Measurements from ENCODE around the gene KIR2DL1. TPM values are rescaled to one million over a fixed set of nuclear protein-coding genes. Genes with fewer than 3 reads are reported as not detected.
"Not testable (repeated sequence)": the region's sequence is repeated elsewhere in the genome, so short reads cannot be mapped to it uniquely, and the experiment has no call there.

Gene KIR2DL1
- total RNA-seq, 2 experiments from 2014 or later: not detected

- no peak overlapping the region for H3K4me3 Mint-ChIP-seq
- no peaks in the 10 kb centered on the region for H3K9me3 Mint-ChIP-seq (ENCODE audit: low read depth)
- no peaks in the 10 kb centered on the region for H3K36me3 Mint-ChIP-seq (ENCODE audit: low read depth)
- peaks cover 10% of the 10 kb centered on the region for H3K27me3 Mint-ChIP-seq
- no peak overlapping the region for H3K27ac Mint-ChIP-seq
- ChIA-PET CTCF (interaction anchor here (0.5 kb wide), 1 partner anchor 207 kb away, joined by 3 read pairs; no protein-coding TSS in a partner anchor), POLR2A (no interaction called here)
- H3K4me1 Mint-ChIP-seq: no peaks in the 10 kb centered on the region
- no peak for DNase-seq
- ATAC-seq: no peak
- intact Hi-C loops (cut with DNase I, micrococcal nuclease): no loop called here
These were observed 35.0 kb downstream of the KIR2DL1 start for GRCh38 chr19:54804571-54804970.

GRCh38 chr19:54805665-54806515 lies 36.3 kb downstream of the KIR2DL1 start:
- ChIA-PET POLR2A (no interaction called here), CTCF (no interaction called here)
- no peaks in the 10 kb centered on the region for H3K4me1 Mint-ChIP-seq
- H3K36me3 Mint-ChIP-seq (ENCODE audit: low read depth): no peaks in the 10 kb centered on the region
- H3K27ac Mint-ChIP-seq: no peak overlapping the region
- ATAC-seq (no peak), DNase-seq (no peak)
- peaks cover 18% of the 10 kb centered on the region for H3K27me3 Mint-ChIP-seq
- intact Hi-C loops (cut with DNase I, micrococcal nuclease): no loop called here
- no peak overlapping the region for H3K4me3 Mint-ChIP-seq
- no peaks in the 10 kb centered on the region for H3K9me3 Mint-ChIP-seq (ENCODE audit: low read depth)

GRCh38 chr19:54806516-54806838 lies 36.9 kb downstream of the KIR2DL1 start:
- ChIA-PET CTCF (no interaction called here), POLR2A (no interaction called here)
- ATAC-seq (no peak), DNase-seq (no peak)
- no peak overlapping the region for H3K4me3 Mint-ChIP-seq
- H3K36me3 Mint-ChIP-seq (ENCODE audit: low read depth): no peaks in the 10 kb centered on the region
- H3K27ac Mint-ChIP-seq: no peak overlapping the region
- H3K4me1 Mint-ChIP-seq: no peaks in the 10 kb centered on the region
- intact Hi-C loops (cut with DNase I, micrococcal nuclease): no loop called here
- H3K9me3 Mint-ChIP-seq (ENCODE audit: low read depth): no peaks in the 10 kb centered on the region
- H3K27me3 Mint-ChIP-seq: peaks cover 18% of the 10 kb centered on the region

GRCh38 chr19:54814571-54814970 lies 45.0 kb downstream of the KIR2DL1 start:
- ATAC-seq; H3K36me3 Mint-ChIP-seq (ENCODE audit: low read depth); DNase-seq; intact Hi-C loops (cut with DNase I, micrococcal nuclease); POLR2A ChIA-PET; H3K9me3 Mint-ChIP-seq (ENCODE audit: low read depth); CTCF ChIA-PET; H3K4me1 Mint-ChIP-seq; H3K27ac Mint-ChIP-seq; H3K4me3 Mint-ChIP-seq: not testable (repeated sequence)
- H3K27me3 Mint-ChIP-seq: peaks cover 21% of the 10 kb centered on the region

GRCh38 chr19:54816251-54816650 lies 46.7 kb downstream of the KIR2DL1 start, which contains the start of gene KIR3DL1:
Gene KIR3DL1, plus strand, starts transcription at chr19:54816468.
- H3K27me3 Mint-ChIP-seq: peaks cover 14% of the 10 kb centered on the region
- ATAC-seq; H3K9me3 Mint-ChIP-seq (ENCODE audit: low read depth); H3K27ac Mint-ChIP-seq; H3K36me3 Mint-ChIP-seq (ENCODE audit: low read depth); H3K4me1 Mint-ChIP-seq; H3K4me3 Mint-ChIP-seq; POLR2A ChIA-PET; CTCF ChIA-PET; intact Hi-C loops (cut with DNase I, micrococcal nuclease); DNase-seq: not testable (repeated sequence)

GRCh38 chr19:54817670-54818536 lies 48.3 kb downstream of the KIR2DL1 start:
- H3K27ac Mint-ChIP-seq: no peak overlapping the region
- CTCF ChIA-PET: no interaction called here
- intact Hi-C loops (cut with DNase I, micrococcal nuclease): no loop called here

GRCh38 chr19:54824416-54824815 lies 54.8 kb downstream of the KIR2DL1 start:
- H3K9me3 Mint-ChIP-seq (ENCODE audit: low read depth); H3K4me1 Mint-ChIP-seq; H3K4me3 Mint-ChIP-seq; DNase-seq; POLR2A ChIA-PET; ATAC-seq; intact Hi-C loops (cut with DNase I, micrococcal nuclease); H3K36me3 Mint-ChIP-seq (ENCODE audit: low read depth); H3K27ac Mint-ChIP-seq; CTCF ChIA-PET; H3K27me3 Mint-ChIP-seq: not testable (repeated sequence)

More at GRCh38 chr19:54817670-54818536, 48.3 kb downstream of the KIR2DL1 start:
- no peaks in the 10 kb centered on the region for H3K4me1 Mint-ChIP-seq
- no peak overlapping the region for H3K4me3 Mint-ChIP-seq
- no peaks in the 10 kb centered on the region for H3K36me3 Mint-ChIP-seq (ENCODE audit: low read depth)
- no peak for DNase-seq
- no peaks in the 10 kb centered on the region for H3K9me3 Mint-ChIP-seq (ENCODE audit: low read depth)
- H3K27me3 Mint-ChIP-seq: peaks cover 10% of the 10 kb centered on the region
- no peak for ATAC-seq
- POLR2A ChIA-PET: no interaction called here

GRCh38 chr19:54825326-54825725 lies 55.7 kb downstream of the KIR2DL1 start:
- H3K4me3 Mint-ChIP-seq; H3K27ac Mint-ChIP-seq; DNase-seq; H3K9me3 Mint-ChIP-seq (ENCODE audit: low read depth); CTCF ChIA-PET; H3K36me3 Mint-ChIP-seq (ENCODE audit: low read depth); intact Hi-C loops (cut with DNase I, micrococcal nuclease); POLR2A ChIA-PET; ATAC-seq; H3K4me1 Mint-ChIP-seq; H3K27me3 Mint-ChIP-seq: not testable (repeated sequence)

- H3K4me3 Mint-ChIP-seq; ATAC-seq; intact Hi-C loops (cut with DNase I, micrococcal nuclease); H3K36me3 Mint-ChIP-seq (ENCODE audit: low read depth); H3K4me1 Mint-ChIP-seq; CTCF ChIA-PET; H3K27me3 Mint-ChIP-seq; H3K9me3 Mint-ChIP-seq (ENCODE audit: low read depth); POLR2A ChIA-PET; H3K27ac Mint-ChIP-seq; DNase-seq: not testable (repeated sequence)
These were observed 58.5 kb downstream of the KIR2DL1 start for GRCh38 chr19:54828064-54828463.

GRCh38 chr19:54832496-54832895 lies 62.9 kb downstream of the KIR2DL1 start, which contains the start of gene KIR2DS4:
Gene KIR2DS4, plus strand, starts transcription at chr19:54832676.
- H3K36me3 Mint-ChIP-seq (ENCODE audit: low read depth); H3K27ac Mint-ChIP-seq; DNase-seq; H3K4me3 Mint-ChIP-seq; H3K27me3 Mint-ChIP-seq; POLR2A ChIA-PET; H3K4me1 Mint-ChIP-seq; CTCF ChIA-PET; intact Hi-C loops (cut with DNase I, micrococcal nuclease); H3K9me3 Mint-ChIP-seq (ENCODE audit: low read depth); ATAC-seq: not testable (repeated sequence)
